ENCODE data around the gene EHD3.
A peak's percentile ranks its signal among the peaks of the same experiment; 100 is the strongest.

The EHD3 gene

GRCh38 chr2:31234683-31235503 is 941 bp downstream of the EHD3 start:
- DNase-seq (ENCODE audit: low read depth), result no peak

GRCh38 chr2:31235504-31235902 is 1.6 kb downstream of the EHD3 start:
- DNase-seq (ENCODE audit: low read depth), result peak; percentile 87
- H3K4me3 ChIP-seq (ENCODE audit: low read length), result no peak overlapping the region
- TF ChIP-seq, protein P1, sequence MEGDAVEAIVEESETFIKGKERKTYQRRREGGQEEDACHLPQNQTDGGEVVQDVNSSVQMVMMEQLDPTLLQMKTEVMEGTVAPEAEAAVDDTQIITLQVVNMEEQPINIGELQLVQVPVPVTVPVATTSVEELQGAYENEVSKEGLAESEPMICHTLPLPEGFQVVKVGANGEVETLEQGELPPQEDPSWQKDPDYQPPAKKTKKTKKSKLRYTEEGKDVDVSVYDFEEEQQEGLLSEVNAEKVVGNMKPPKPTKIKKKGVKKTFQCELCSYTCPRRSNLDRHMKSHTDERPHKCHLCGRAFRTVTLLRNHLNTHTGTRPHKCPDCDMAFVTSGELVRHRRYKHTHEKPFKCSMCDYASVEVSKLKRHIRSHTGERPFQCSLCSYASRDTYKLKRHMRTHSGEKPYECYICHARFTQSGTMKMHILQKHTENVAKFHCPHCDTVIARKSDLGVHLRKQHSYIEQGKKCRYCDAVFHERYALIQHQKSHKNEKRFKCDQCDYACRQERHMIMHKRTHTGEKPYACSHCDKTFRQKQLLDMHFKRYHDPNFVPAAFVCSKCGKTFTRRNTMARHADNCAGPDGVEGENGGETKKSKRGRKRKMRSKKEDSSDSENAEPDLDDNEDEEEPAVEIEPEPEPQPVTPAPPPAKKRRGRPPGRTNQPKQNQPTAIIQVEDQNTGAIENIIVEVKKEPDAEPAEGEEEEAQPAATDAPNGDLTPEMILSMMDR (conservative IDR thresholded peaks at IDR 0.05; ENCODE audit: low read length), result no peak

More at GRCh38 chr2:31234683-31235503, 941 bp downstream of the EHD3 start:
- H3K4me3 ChIP-seq (ENCODE audit: low read length), result peak overlapping the region; percentile 71
- TF ChIP-seq, protein P1 (conservative IDR thresholded peaks at IDR 0.05; ENCODE audit: low read length), result no peak

- TF ChIP-seq, protein P1 (conservative IDR thresholded peaks at IDR 0.05; ENCODE audit: low read length), result no peak
- DNase-seq (ENCODE audit: low read depth), result no peak
- no peak overlapping the region for H3K4me3 ChIP-seq (ENCODE audit: low read length)
Measured at GRCh38 chr2:31236433-31237205, 2.7 kb downstream of the EHD3 start.

DNA sequence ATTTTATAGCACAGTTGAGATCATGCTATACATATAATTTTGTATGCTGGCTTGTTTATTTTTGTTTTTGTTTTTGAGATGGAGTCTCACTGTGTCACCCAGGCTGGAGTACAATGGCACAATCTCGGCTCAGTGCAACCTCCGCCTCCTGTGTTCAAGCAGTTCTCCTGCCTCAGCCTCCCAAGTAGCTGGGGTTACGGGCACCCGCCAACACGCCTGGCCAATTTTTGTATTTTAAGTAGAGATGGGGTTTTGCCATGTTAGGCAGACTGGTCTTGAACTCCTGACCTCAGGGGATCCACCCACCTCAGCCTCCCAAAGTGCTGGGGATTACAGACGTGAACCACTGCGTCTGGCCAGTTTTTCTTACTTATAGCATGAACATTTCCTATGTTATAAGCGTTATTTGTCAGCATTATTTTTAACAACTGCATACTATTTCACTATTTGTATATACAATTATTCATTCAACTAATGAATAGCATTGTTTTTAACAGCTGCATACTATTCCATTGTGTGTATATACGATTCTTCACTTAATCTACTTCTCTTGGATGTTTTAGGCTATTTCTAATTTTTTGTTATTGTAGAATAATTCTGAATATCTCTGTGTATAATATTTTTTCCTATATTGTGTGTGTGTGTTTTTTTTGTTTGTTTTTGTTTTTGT is 3.5 kb downstream of the EHD3 start:
- TF ChIP-seq, protein P1 (conservative IDR thresholded peaks at IDR 0.05; ENCODE audit: low read length), result no peak
- no peak overlapping the region for H3K4me3 ChIP-seq (ENCODE audit: low read length)
- DNase-seq (ENCODE audit: low read depth), result no peak

DNA sequence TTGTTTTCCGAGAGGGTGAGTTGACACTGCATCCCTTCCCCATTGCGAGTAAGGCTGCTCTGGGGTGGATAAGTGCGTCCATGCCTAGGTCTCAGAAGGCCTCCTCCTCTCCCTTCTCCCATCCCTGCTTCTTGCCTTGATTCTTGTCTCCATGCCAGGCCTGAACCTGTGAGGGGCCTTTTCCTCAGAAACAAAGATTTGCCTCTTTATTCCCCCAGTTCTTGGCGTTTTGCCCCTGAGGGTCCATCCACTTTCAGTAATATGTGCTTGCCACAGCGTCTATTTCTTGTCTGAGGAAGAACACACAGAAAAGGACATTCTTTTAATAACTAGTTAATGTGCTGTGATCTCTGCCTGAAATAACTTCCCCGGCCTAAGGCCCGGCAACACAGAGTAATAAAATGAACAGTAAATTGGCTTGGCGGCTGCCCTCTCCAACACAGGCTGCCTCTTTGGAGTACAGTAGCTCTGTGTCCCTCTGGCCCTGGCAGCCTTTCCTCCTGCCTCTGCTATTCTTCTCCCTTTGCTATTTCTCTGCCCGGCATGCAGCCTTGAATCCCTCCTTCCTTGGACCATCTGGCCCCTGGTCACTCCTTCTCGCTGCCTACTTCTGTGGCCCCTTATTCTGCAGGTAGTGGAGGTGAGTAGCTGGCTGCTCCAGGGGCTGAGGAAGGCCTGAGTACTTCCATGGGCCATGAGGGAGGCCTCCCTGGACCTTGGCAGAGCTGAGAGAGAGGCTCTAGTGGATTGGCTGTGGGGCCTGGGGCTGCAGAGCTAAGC is 4.4 kb downstream of the EHD3 start:
- TF ChIP-seq, protein P1 (conservative IDR thresholded peaks at IDR 0.05; ENCODE audit: low read length), result no peak
- peak; percentile 16 for DNase-seq (ENCODE audit: low read depth)
- H3K4me3 ChIP-seq (ENCODE audit: low read length), result no peak overlapping the region

GRCh38 chr2:31238906-31239592 is 5.1 kb downstream of the EHD3 start:
- TF ChIP-seq, protein P1 (conservative IDR thresholded peaks at IDR 0.05; ENCODE audit: low read length), result no peak
- no peak for DNase-seq (ENCODE audit: low read depth)

More at GRCh38 chr2:31238906-31239592, 5.1 kb downstream of the EHD3 start:
- H3K4me3 ChIP-seq (ENCODE audit: low read length), result no peak overlapping the region

All from AG10803 (cell line).